HG03469 (cell line): ENCODE data around the gene MYO5B.
A peak's percentile ranks its signal among the peaks of the same experiment; 100 is the strongest.

Source experiments
- ATAC-seq: cut with Tn5 transposase; IDR thresholded peaks from one replicate; pipeline ENCODE4 v1.9.1; 2021; ENCODE audit warnings: mild to moderate bottlenecking, moderate library complexity, moderate number of reproducible peaks; ENCODE audit not compliant: unreplicated experiment

MYO5B gene

DNA sequence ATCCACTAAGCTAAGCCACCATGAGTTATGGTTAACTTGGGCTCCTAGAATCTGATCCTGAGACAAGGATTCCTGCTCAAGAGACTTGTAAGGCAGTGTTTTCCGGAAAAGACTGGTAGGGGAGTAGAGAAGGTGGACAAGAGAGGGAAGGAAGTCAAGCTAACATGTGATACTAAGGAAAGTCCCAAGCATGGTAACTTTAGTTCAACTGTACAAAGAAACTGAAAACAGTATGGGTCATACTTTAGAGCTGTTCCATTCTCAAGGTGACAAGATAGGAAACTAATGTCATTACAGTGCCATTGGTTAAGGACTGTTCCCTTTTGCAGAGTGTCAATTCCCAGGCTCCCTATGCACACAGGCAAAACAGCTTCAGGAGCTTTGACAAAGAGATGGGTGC, 5.8 kb downstream of the MYO5B start:
- peak; percentile 44 for ATAC-seq

DNA sequence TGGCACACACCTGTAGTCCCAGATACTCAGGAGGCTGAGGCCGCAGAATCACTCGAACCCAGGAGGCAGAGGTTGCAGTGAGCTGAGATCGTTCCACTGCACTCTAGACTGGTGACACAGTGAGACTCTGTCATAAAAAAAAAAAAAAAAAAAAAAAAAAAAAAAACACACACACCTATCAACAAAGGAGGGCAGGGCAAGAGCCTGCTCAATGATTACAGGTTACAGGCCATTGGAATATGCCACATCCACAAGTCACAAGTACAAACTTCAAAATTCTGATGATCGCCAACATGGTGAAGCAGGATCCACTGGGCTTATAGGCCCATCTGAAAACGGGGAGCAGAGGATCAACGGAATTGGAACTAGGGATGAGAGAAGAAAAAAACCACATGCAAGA, 6.3 kb downstream of the MYO5B start:
- no peak for ATAC-seq

DNA sequence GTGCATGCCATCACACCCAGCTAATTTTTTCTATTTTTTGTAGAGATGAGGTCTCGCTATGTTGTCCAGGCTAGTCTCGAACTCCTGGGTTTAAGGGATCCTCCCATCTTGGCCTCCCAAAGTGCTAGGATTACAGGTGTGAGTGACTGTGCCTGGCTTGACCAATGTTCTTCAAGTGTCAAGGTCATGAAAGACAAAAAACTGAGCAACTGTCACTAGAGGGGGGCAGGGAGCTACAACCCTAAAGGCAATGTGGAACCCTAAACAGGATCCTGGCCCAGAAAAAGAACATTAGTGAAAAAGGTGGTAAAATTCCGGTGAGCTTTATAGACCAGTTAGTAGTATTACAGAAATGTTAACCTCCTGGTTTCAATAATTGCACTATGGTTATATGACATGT, 7.3 kb downstream of the MYO5B start:
- no peak for ATAC-seq

DNA sequence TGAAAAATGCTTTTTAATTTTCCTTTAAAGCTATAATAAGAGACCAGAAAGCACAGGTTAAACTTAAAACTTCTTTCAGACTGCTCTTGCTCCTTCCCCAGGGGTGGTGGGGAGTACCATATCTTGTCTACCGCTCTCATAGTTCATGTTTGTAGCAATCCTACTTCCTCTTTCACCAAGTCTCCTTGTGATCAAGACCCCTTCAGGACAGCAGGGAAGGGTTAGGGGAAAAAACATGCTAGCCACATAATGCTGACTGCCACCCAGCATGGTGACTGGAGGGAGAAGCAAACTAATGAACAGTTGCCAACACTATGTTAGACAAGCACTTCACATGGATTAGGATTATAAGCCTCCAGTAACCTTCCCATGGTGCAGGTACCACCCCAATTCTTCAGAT, 8.6 kb downstream of the MYO5B start:
- ATAC-seq: no peak

DNA sequence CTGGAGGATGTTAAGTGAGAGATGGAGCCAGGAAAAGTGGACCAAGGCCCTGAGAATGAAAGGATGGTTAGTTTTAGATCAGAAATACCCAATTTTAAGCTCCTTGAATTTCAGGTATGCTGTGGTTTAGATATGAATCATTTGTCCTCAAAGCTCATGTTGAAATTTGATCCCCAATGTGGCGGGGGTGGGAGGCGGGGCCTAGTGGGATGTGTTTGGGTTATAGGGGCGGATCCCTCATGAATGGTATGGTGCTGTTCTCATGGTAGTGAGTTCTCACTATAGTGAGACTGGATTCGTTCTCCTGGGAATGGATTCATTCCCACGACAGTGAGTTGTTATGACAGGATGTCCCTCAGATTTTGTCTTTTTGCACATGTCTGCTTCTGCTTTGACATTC, 11.4 kb downstream of the MYO5B start:
- no peak for ATAC-seq

DNA sequence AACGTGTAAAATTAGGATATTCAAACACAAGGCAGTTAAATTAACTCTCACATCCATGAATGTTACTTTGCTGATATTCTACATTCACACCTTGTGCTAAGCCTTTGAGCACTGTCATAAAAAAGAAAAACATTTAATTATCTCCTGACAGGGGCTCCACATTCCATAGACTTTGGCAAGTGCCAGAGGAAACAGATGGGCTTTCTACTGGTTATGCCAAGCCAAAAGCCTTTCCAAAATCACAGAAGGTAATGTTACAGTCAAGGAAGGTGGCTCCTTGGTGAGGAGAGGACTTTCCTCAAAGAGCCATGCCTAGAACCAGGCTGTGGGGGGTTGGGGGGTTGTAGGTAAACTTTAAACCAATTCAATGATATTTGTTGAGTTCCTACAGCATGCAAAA, 12.4 kb downstream of the MYO5B start:
- ATAC-seq: no peak

DNA sequence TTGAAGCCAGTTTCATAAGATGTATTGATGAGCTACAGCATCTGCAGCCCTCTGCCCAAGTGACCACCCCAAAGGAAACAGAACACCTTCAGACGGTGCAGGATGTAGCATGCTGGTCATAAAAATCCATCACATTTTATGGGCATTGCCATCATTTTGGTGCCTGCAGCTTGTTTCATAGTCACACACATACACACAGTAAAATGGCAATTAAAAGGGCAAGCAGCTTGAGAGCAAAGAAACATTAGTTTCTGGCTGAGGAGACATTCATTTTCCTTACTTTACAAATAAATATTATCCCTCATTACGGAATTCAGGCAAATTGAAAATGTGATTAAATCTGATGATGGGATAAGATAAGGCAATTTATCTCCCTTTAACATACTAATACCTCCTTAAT, 13.4 kb downstream of the MYO5B start:
- ATAC-seq: no peak

DNA sequence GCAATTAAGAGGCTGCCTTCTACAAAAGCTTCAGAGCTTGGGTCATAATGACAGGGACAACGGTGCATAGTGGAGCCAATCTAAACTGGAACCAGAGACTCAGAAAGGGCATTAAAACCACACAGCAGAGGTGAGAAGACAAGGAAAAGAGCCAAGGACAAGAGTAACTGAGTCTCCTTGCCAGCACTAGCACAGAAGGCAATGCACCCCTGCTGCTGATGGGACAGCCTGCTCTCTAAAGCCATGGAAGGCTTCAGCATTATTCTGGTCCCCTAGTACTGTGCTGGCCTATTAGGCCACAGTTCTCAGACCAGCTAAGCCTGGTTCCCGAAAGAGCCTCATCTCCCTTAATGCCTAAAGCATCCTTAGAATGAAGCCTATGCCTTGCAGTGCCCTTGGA, 15.5 kb downstream of the MYO5B start:
- no peak for ATAC-seq

DNA sequence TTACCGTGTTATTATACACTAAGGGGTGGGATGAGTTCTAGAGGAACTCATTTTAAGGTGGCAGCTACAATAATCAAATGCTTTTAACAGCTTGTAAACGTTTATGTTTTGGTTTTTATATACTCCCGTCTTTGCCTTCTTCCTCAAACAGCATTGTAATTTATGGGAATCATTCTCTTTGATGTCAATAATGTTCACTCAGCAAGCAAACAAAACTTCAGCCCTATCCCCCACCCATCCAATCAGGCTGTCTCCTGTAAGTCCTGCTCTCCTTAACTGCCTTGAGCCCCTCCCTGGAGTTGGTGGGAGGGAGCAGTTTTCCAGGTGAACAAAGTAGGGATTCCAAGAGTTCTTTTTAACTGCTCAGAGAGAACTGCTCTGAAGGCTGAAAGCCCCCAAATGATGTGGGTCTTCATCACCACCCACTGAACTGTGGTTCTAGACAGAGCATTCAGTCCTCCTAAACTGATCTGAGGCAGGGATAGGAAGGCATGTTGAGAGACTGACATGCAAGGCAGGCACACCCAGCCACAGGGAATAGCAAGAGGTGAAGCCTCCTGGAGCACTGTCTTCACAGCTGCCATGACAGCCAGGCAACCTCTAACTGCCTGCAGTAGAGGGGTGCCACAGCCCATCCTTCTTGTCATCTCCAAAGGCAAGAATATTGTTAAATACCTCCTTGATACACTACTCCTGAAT, 17.5 kb downstream of the MYO5B start:
- no peak for ATAC-seq

DNA sequence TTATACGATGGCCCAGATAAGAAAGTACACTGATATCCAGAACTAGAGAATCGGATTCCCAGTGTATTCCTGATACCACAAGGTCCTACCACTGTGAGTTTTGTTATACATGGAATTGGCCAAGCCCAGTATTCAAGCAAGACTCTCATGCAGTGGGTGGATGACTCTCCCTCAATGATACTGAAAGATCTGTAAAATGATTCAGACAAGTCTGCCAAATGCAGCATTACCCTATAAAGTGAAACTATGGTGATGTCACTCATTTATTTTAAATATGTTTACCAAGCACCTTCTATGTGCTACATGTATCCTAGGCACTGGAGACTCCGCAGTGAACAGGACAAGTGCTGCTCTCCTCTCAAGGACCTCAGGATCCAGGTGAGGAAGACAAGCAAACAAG, 22.6 kb downstream of the MYO5B start:
- ATAC-seq: no peak

DNA sequence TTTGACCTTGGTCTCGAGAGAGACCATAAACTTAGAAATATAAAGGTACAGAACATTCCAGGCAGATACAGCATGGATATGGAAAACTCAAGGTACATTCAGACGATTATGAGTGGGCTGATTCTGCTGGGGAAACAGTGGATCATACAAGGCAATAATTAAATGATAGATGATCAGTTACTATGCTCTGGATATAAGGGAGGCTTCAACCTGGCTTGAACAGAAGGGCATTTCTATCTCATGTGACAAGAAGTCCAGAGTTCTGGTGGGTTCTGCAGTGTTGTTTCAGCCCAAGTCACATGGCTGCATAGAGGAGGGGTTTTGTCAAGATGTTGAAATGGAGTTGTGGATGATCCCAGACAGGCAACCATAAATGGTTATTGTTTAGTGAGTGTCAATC, 23.5 kb downstream of the MYO5B start:
- ATAC-seq: no peak

DNA sequence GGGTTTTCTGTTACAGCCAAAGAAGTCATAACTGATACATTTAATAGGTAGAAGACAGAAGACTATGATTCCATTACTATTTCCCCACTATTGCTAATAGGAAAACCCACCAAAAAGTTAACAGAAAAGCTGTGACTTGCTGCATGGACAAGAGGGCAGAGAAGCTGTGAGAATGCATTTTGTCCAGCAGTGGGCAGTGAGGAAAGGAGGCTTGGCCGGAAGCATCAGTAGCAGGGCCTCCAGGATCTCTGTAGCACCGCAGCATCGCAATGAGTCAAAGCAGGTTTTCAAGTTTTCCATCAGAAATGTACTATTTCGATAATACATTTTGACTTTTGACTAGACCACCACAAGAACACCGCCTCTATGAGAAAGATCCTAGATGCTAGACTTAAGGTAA, 24.9 kb downstream of the MYO5B start:
- no peak for ATAC-seq

DNA sequence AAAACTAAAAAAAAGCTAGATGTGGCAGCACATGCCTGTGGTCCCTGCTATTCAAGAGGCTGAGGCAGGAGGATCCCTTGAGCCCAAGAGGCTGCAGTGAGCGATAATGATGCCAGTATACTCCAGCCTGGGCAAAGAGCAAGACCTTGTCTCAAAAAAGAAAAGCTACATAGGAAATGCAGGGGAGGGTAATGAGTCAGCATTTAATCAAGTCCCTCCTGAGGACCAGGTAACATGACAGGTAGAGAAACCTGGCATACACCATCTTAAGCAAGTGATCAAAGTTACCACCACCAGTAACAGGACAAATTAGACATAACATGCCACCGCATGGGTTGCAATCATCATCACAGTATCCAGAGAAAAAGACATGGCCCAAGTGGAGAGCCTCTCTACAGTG, 25.8 kb downstream of the MYO5B start:
- ATAC-seq: no peak

DNA sequence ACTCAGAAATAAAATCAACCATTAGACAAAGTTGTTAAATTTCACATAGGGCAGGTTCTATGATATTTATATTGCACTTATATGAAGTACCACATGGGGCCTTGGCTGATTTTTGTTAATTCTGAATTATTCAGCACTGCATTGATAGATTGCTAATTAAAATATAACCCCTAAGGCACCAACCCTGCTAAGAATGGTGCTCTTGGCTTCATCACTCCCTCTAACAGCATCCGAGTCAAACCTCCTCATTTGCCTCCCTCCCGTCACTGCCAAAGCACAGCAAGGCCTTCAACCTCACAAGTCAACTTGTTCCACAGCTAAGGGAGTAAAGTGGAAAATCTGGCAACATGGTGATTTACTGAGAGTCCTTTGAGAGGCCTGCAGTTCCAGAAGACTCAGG, 27.0 kb downstream of the MYO5B start:
- ATAC-seq: no peak

DNA sequence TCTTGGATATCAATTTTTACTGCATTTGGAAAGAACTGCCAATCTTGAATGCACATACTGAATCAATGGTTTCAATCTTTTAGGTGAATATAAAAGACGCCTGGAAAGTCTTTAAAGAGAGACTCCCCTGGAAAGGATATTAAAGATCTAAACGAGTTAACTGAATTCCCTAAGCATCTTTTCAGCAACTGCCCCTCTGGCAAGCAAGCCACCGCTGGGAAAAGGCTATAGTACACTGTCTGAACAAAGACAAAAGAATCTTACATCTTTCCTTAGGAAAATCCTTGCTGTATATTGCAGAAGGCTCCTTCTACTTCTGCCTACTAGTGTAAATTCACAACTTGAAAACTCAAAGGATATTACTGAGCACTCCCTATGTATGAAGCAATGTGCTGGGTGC, 28.0 kb downstream of the MYO5B start:
- ATAC-seq: no peak

DNA sequence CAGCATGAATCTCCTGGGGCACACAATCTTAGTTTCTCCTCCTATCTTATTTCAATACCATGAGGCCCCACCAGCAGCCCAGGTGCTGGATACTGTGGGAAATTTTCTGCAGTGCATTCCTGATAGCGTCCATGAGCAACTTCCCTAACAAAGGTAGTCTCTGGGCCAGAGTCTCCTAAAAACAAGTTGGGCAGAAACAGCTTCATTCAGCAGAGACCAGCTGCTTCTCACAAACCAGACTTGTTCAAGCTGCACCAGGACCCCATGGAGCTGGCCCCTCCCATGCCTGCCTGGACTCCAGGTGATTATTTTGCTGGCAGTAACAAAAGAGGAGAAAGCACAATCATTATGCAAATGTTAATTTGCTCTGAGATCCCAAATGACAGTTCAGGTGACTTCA, 31.4 kb downstream of the MYO5B start:
- no peak for ATAC-seq

DNA sequence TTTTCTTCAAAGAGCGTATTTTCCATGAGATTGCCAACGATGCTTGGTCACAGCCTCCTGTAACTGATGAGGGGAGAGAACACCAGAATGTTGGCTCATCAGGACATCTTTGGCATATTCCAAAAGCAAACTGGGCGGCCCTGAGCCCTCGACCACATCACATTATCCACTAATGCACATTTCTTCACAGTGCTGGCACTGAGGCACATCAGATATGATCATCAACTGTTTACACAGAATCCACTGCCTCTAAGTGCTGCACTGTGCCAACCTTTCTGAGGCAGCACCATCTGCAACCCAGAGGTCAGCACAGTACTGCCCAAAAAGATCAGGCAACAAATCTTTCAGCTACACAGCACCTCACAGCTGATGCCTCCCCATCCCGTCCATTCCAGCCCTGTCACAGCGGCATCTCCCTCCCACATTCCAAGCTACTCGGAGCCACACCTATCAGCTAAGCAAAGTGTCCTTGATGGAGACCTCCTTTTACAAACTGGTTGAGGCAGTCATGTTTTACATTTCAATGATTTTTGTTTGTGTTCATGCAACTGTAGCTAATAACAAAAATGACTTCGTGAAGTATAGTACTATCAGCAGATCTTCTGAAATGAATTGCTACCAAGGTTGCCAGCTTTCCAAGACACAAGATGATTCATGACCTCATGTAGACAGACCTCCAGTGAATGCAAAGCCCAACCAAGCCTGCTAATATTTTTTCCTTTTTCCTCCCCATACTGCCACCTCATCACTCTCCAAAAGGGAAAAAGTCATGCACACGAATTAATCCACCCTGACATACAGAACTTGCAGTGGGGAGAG, 32.3 kb downstream of the MYO5B start:
- no peak for ATAC-seq

DNA sequence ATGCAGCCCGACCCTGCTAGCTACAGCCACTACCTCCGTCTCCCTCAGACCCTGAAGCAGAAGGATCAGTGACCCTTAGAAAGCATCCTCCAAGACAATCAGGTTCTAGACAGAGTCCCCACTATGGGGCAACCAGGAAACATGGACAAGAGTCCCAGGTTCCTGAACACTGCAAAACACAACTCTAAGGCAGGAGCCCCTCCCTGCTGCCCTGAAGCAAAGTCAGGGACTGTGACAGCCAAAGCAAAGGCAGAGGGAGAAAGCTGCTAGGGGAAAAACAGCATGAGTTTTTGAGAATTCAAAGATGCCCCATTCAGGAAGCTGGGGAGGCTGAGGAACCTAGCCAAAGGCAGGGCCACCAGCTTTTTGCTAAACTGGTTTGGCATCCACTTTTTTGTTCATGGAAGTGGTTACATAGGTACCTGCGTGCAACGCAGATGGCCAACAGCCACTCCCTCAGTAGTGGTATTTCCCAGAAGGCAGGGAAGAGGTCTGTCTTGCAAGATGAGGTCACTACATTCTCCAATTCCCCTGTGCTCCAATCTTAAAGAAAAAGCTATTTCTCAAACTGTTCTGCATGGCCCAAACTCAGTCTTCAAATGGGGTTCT, 33.2 kb downstream of the MYO5B start:
- no peak for ATAC-seq

DNA sequence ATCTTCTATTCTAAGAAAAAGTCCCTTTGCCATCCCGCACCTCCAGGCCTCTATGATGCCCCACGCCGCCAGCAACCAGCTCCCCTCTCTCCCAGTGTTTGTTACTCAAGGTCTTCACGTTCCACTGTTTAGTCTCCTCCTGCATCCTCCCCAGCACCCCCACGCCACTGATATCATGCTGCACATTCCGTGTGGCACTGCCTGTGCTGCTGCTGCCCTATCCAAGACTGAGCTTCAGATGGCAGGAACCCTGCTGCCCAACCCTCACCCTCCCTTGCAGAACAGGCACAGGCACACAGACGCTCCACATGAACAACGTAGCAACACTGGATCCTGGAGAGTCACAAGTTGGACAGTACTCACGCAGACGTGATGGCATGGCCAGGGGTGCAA, 35.3 kb downstream of the MYO5B start:
- no peak for ATAC-seq

DNA sequence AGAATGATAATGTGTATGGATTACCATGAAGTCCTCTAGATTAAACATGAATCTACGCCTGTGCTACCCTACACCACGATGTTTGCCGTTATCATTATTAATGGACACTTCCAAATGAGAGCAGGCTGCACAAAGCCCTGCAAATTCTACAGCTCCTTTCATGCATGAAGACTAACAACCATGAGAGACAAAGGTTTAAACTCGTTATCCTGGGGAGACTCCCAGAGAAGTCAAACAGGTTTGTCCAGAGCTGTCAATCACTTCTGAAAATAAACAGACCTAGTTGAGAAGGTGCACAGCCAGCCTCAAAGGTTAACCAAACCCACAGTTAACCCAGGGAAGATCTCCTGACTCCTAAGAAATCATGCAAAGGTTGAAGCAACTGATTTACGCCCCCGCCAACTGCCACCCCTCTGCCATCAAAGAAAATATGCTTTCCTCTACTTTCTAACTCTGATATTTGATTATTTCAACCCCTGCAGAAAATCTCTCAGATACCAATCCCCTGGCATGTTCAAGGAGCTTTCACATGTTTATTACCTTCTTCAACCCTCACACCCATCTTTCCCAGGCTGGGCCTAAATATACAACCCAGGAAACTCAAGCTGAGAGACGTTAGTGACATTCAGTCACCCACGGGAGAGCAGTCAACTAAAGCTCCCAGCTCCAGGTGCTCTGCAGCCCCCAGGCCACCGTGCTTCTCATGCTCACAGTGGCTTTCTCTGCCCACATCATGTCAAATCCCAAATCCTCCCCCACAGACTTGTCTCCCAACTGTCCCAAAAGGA, 35.9 kb downstream of the MYO5B start:
- ATAC-seq: no peak

DNA sequence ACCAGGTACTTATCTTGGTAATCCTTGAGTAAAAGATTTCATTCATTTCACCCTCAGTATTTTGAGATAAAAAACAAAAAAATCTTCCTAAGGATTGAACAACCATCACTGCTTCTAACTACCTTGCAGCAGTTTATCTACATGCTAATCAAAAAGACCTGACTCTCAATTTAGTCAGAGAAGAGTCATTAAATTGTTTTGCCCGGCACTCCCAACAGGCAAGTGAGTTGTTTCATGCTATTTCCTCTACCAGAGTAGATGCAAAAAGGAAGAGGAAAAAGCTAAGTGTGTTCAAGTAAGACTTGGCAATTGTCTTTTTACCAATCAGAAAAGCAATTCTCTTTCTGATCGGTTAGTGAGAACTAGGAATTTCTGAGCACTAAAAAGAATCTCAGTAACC, 39.5 kb downstream of the MYO5B start:
- ATAC-seq: no peak
